ENCODE results near the gene RBM5. TPM values are rescaled to one million over a fixed set of nuclear protein-coding genes. Genes with fewer than 3 reads are reported as not detected.
A peak's percentile ranks its signal among the peaks of the same experiment; 100 is the strongest.

Gene RBM5
- total RNA-seq, 4 donors from 2014 or later = 131 to 244 (median 138) TPM

DNA sequence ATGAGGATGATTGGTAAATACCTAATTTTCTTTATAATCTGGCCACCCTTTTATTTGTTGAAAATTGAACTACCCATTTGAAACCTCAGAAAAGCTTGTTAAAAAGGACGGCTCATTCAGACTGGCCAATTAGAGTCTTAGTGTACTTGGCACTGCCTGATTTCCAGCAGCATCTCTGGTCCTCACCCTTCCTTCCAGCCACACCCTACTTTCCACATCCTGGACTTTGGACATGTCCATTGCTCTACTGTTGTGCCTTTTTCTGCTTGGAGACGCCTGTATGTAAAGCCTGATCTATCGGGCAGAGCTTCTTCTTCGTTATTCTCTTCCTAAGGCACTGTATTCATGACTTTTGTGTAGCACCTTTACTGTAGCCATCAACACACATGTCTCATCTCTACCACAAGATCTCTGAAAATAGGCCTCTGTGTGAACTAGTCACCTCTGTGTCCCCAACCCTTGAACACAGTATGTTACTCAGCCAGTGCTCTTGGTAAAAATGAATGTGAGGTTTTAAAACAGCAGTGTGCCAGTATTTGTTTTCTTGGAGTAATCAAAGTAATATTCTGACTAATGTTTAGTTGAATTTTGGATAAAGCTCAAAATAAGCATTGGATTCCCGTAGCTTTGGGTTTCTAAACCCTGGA is 6.8 kb downstream of the RBM5 start:
- no peak for DNase-seq (ENCODE audit: low spot score in 2 of 2)
- intact Hi-C loops (cut with DNase I; ENCODE audit: low total_unique reads) = no loop called here
- no peak for TF ChIP-seq POLR2A (IDR thresholded peaks at IDR 0.05)
- TF ChIP-seq, protein P1, sequence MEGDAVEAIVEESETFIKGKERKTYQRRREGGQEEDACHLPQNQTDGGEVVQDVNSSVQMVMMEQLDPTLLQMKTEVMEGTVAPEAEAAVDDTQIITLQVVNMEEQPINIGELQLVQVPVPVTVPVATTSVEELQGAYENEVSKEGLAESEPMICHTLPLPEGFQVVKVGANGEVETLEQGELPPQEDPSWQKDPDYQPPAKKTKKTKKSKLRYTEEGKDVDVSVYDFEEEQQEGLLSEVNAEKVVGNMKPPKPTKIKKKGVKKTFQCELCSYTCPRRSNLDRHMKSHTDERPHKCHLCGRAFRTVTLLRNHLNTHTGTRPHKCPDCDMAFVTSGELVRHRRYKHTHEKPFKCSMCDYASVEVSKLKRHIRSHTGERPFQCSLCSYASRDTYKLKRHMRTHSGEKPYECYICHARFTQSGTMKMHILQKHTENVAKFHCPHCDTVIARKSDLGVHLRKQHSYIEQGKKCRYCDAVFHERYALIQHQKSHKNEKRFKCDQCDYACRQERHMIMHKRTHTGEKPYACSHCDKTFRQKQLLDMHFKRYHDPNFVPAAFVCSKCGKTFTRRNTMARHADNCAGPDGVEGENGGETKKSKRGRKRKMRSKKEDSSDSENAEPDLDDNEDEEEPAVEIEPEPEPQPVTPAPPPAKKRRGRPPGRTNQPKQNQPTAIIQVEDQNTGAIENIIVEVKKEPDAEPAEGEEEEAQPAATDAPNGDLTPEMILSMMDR (IDR thresholded peaks at IDR 0.05) = no peak
- no peak overlapping the region for H3K4me3 ChIP-seq (ENCODE audit: low read depth, poor library complexity, severe bottlenecking)
- WGBS, 2 donors = 89 to 90% methylated on average over 5 of the region's 5 CpGs

GRCh38 chr3:50100386-50100785 is 11.7 kb downstream of the RBM5 start:
- intact Hi-C loops (cut with DNase I; ENCODE audit: low total_unique reads) = no loop called here
- WGBS, 2 donors = 82 to 86% methylated on average over 5 of the region's 5 CpGs
- H3K4me3 ChIP-seq (ENCODE audit: low read depth, poor library complexity, severe bottlenecking) = no peak overlapping the region
- TF ChIP-seq, protein P1 (IDR thresholded peaks at IDR 0.05) = no peak
- TF ChIP-seq POLR2A (IDR thresholded peaks at IDR 0.05) = no peak
- DNase-seq (ENCODE audit: low spot score in 2 of 2) = peak in 1 of 2 donors; percentile 46

GRCh38 chr3:50100956-50101845 is 12.5 kb downstream of the RBM5 start:
- no peak for DNase-seq (ENCODE audit: low spot score in 2 of 2)
- intact Hi-C loops (cut with DNase I; ENCODE audit: low total_unique reads) = no loop called here
- no peak overlapping the region for H3K4me3 ChIP-seq (ENCODE audit: low read depth, poor library complexity, severe bottlenecking)
- WGBS, 2 donors = 81 to 84% methylated on average over 4 of the region's 4 CpGs
- TF ChIP-seq POLR2A (IDR thresholded peaks at IDR 0.05) = no peak
- TF ChIP-seq, protein P1 (IDR thresholded peaks at IDR 0.05) = no peak

DNA sequence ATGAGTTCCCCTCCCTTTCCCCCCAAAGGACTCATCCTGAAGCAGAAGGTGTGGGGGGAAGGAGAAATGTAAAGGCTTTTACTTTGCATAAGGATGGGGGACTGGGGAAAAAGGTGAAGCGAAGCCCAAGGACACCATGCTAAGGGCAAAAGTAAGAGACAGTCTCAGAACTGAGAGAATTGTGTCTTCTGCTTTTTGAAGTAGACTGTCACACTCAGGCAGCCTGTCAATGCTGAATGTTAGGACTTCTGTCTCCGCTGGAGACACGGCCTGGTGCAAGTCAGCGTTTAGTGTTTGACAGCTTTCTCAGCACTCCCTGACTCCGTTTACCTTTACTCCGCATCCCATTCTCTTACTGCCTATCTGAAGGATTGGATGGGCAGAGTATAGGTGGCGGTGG is 13.8 kb downstream of the RBM5 start:
- TF ChIP-seq, protein P1 (IDR thresholded peaks at IDR 0.05) = no peak
- no peak for TF ChIP-seq POLR2A (IDR thresholded peaks at IDR 0.05)
- no peak for DNase-seq (ENCODE audit: low spot score in 2 of 2)
- intact Hi-C loops (cut with DNase I; ENCODE audit: low total_unique reads) = no loop called here
- 91 to 96% methylated on average over 7 of the region's 7 CpGs for WGBS, 2 donors
- H3K4me3 ChIP-seq (ENCODE audit: low read depth, poor library complexity, severe bottlenecking) = no peak overlapping the region

GRCh38 chr3:50111757-50112156 is 23.0 kb downstream of the RBM5 start:
- H3K4me3 ChIP-seq (ENCODE audit: low read depth, poor library complexity, severe bottlenecking) = no peak overlapping the region
- no peak for DNase-seq (ENCODE audit: low spot score in 2 of 2)
- whole genome bisulfite sequencing, 2 donors = 76 to 82% methylated on average over 5 of the region's 5 CpGs
- intact Hi-C loops (cut with DNase I; ENCODE audit: low total_unique reads) = no loop called here
- TF ChIP-seq, protein P1 (IDR thresholded peaks at IDR 0.05) = no peak
- TF ChIP-seq POLR2A (IDR thresholded peaks at IDR 0.05) = no peak

Data from lower leg skin (tissue), 4 donors.